GM23338 (cell line): ENCODE data around the gene SFXN1.

Experiments
- REST ChIP-seq: IDR thresholded peaks from one replicate; pipeline ENCODE4 v1.6.1; 2018; ENCODE audit warnings: antibody characterized with exemption; ENCODE audit not compliant: unreplicated experiment
- TF ChIP-seq, protein P1 (sequence below), 2 experiments: fragments of 200-600 bp in 1 of 2; sonication (generic) in 1 of 2; conservative IDR thresholded peaks; 2 replicates each; pipeline versions ENCODE4 v1.5.1 to v1.6.1; 2016 to 2017; ENCODE audit warnings: antibody characterized with exemption in 2 of 2, low read depth in 2 of 2, mild to moderate bottlenecking in 2 of 2, moderate library complexity in 1 of 2

GRCh38 chr5:175516933-175517823, 38.8 kb downstream of the SFXN1 start:
- TF ChIP-seq, protein P1, sequence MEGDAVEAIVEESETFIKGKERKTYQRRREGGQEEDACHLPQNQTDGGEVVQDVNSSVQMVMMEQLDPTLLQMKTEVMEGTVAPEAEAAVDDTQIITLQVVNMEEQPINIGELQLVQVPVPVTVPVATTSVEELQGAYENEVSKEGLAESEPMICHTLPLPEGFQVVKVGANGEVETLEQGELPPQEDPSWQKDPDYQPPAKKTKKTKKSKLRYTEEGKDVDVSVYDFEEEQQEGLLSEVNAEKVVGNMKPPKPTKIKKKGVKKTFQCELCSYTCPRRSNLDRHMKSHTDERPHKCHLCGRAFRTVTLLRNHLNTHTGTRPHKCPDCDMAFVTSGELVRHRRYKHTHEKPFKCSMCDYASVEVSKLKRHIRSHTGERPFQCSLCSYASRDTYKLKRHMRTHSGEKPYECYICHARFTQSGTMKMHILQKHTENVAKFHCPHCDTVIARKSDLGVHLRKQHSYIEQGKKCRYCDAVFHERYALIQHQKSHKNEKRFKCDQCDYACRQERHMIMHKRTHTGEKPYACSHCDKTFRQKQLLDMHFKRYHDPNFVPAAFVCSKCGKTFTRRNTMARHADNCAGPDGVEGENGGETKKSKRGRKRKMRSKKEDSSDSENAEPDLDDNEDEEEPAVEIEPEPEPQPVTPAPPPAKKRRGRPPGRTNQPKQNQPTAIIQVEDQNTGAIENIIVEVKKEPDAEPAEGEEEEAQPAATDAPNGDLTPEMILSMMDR (conservative IDR thresholded peaks at IDR 0.05; ENCODE audit: low read depth in 2 of 2) = no peak
- TF ChIP-seq REST = no peak
